Endothelial cell of umbilical vein (primary cell): Measurements from ENCODE around the gene CHEK2. TPM values are rescaled to one million over a fixed set of nuclear protein-coding genes. Genes with fewer than 3 reads are reported as not detected.
"Not testable (repeated sequence)": the region's sequence is repeated elsewhere in the genome, so short reads cannot be mapped to it uniquely, and the experiment has no call there.

Experiments used
- BruUV-seq: library from RNA; stranded (reverse); fragments of 400-500 nt; replicated peaks from 2 replicates; lab custom pipeline; 2021; lab: Mats Ljungman, UMichigan
- CTCF ChIA-PET: fragments of 300-600, 350-600 bp; sonication (Branson Sonifier 250); formaldehyde crosslinking; loops from one replicate; lab custom pipeline; 2021; ENCODE audit warnings: antibody characterized with exemption, inconsistent platforms; lab: Charles Lee
- POLR2A ChIA-PET: fragments of 300-600, 350-600 bp; sonication (Branson Sonifier 250); formaldehyde crosslinking; loops from one replicate; lab custom pipeline; 2021; ENCODE audit warnings: antibody characterized with exemption, inconsistent platforms; lab: Charles Lee
- DNase-seq: peaks from one replicate; pipeline ENCODE4 v3.0.0-alpha.2; 2011; ENCODE audit warnings: low read depth, low spot score
- FAIRE-seq: peaks from 2 replicates; lab custom pipeline; 2011; peaks lifted over from hg19 to GRCh38; lab: Jason Lieb, UNC
- H2AFZ ChIP-seq: 2 replicates; pipeline ENCODE4 v1.6.0; 2012; ENCODE audit warnings: low read depth, low read length, control low read depth, inconsistent platforms
- H3K27ac ChIP-seq: 2 replicates; pipeline ENCODE4 v1.5.1; 2011; ENCODE audit warnings: low read depth, mild to moderate bottlenecking, control low read depth, low read length, moderate library complexity; ENCODE audit not compliant: insufficient read depth
- H3K27me3 ChIP-seq, 2 experiments: 2 replicates each; pipeline versions ENCODE4 v1.6.0 to v1.6.1; 2011; ENCODE audit warnings: low read length in 2 of 2, mixed read lengths in 1 of 2; ENCODE audit not compliant: control insufficient read depth in 2 of 2, insufficient read depth in 2 of 2
- H3K36me3 ChIP-seq, 2 experiments: 2 replicates in 1 of 2; 3 replicates in 1 of 2; pipeline ENCODE4 v1.5.1; 2011; ENCODE audit warnings: low read length in 2 of 2, mild to moderate bottlenecking in 1 of 2, moderate library complexity in 1 of 2; ENCODE audit not compliant: control insufficient read depth in 2 of 2, insufficient read depth in 2 of 2; ENCODE audit errors: extremely low read depth in 1 of 2
- H3K4me1 ChIP-seq: 3 replicates; pipeline ENCODE4 v1.5.1; 2011; ENCODE audit warnings: mild to moderate bottlenecking, low read length; ENCODE audit not compliant: control insufficient read depth, insufficient read depth; ENCODE audit errors: extremely low read depth
- H3K4me2 ChIP-seq: 2 replicates; pipeline ENCODE4 v1.6.1; 2011; ENCODE audit warnings: low read length, control low read depth, mixed read lengths; ENCODE audit not compliant: insufficient read depth
- H3K4me3 ChIP-seq, 3 experiments: fragments of 200-600 bp in 1 of 3; sonication (generic), shearing (Covaris generic) in 1 of 3; replicated peaks in 1 of 3; 2 replicates each; pipeline ENCODE4 v1.5.1; 2011 to 2016; ENCODE audit warnings: control low read depth in 3 of 3, low read length in 3 of 3, mild to moderate bottlenecking in 2 of 3, inconsistent platforms in 1 of 3, low read depth in 1 of 3, moderate library complexity in 1 of 3; ENCODE audit not compliant: insufficient read depth in 1 of 3
- H3K79me2 ChIP-seq: 2 replicates; pipeline ENCODE4 v1.6.0; 2012; ENCODE audit warnings: low read length, inconsistent platforms; ENCODE audit not compliant: control insufficient read depth, insufficient read depth
- H3K9ac ChIP-seq: replicated peaks from 2 replicates; pipeline ENCODE3; 2011; ENCODE audit warnings: low read length, control low read depth; ENCODE audit not compliant: insufficient read depth; ENCODE audit errors: extremely low read depth
- H3K9me1 ChIP-seq: replicated peaks from 3 replicates; pipeline ENCODE4 v1.6.0; 2011; ENCODE audit warnings: mild to moderate bottlenecking, low read length; ENCODE audit not compliant: control insufficient read depth, insufficient read depth; ENCODE audit errors: extremely low read depth
- H3K9me3 ChIP-seq: replicated peaks from 2 replicates; pipeline ENCODE4 v1.5.1; 2012; ENCODE audit warnings: low read length, inconsistent platforms; ENCODE audit not compliant: control insufficient read depth, insufficient read depth
- H4K20me1 ChIP-seq: replicated peaks from 2 replicates; pipeline ENCODE3; 2011; ENCODE audit warnings: mild to moderate bottlenecking, low read length; ENCODE audit not compliant: control insufficient read depth, insufficient read depth; ENCODE audit errors: extremely low read depth
- EZH2 ChIP-seq: IDR thresholded peaks from 2 replicates; pipeline ENCODE4 v1.6.1; 2012; ENCODE audit warnings: borderline replicate concordance, low read depth, mild to moderate bottlenecking, moderate library complexity, low read length, inconsistent platforms; ENCODE audit not compliant: severe bottlenecking
- FOS ChIP-seq: IDR thresholded peaks from 2 replicates; pipeline ENCODE4 v1.6.1; 2011; ENCODE audit warnings: mild to moderate bottlenecking, low read length, moderate library complexity, borderline replicate concordance; ENCODE audit not compliant: insufficient read depth
- GATA2 ChIP-seq: IDR thresholded peaks from 2 replicates; pipeline ENCODE4 v1.7.0; 2011; ENCODE audit warnings: low read depth, mild to moderate bottlenecking, moderate library complexity, mixed read lengths, low read length; ENCODE audit not compliant: insufficient read length, insufficient read depth
- JUN ChIP-seq: IDR thresholded peaks from 2 replicates; pipeline ENCODE4 v1.6.1; 2011; ENCODE audit warnings: borderline replicate concordance, low read depth; ENCODE audit not compliant: insufficient read length, insufficient read depth
- MYC ChIP-seq: IDR thresholded peaks from one replicate; pipeline ENCODE4 v1.6.1; 2011; ENCODE audit warnings: mild to moderate bottlenecking, low read depth, low read length
- POLR2A ChIP-seq: IDR thresholded peaks from 2 replicates; pipeline ENCODE4 v1.6.1; 2012; ENCODE audit warnings: low read depth, mild to moderate bottlenecking, control low read depth, low read length
- POLR2AphosphoS5 ChIP-seq: IDR thresholded peaks from 2 replicates; pipeline ENCODE4 v1.6.1; 2012; ENCODE audit warnings: low read depth, mild to moderate bottlenecking, control low read depth, low read length, moderate library complexity; ENCODE audit not compliant: insufficient read depth
- dilution Hi-C: fragments of 300-500 bp; cut with MboI; formaldehyde crosslinking; loops from one replicate; pipeline ENCODE4 v1.15.0; 2019; ENCODE audit warnings: low sequenced_read_pairs; ENCODE audit not compliant: extremely low pct_ligation_motif_present
- intact Hi-C: fragments of 100-400 bp; cut with micrococcal nuclease; formaldehyde crosslinking; loops from one replicate; pipeline ENCODE4 v1.10.0; 2022
- polyA plus RNA-seq, 4 experiments: library from polyadenylated mRNA; depleted of rRNA in 3 of 4; stranded (reverse) in 3 of 4; unstranded in 1 of 4; fragments of >200 nt; gene quantifications; 2 replicates each; pipeline versions ENCODE4 v1.2.1 to v1.2.3, GENCODE V29; 2011 to 2012; ENCODE audit warnings: missing spikeins in 1 of 4
- total RNA-seq: library from RNA; stranded (reverse); gene quantifications from 2 replicates; pipeline ENCODE4 v1.2.3, GENCODE V29; 2021
- TF ChIP-seq, protein P1 (sequence below), 2 donors: IDR thresholded peaks; 1 replicate in 1 of 2; 2 replicates in 1 of 2; pipeline ENCODE4 v1.5.1; 2011; ENCODE audit warnings: low read length in 2 of 2, mild to moderate bottlenecking in 2 of 2, moderate library complexity in 2 of 2, control low read depth in 1 of 2, inconsistent platforms in 1 of 2, low read depth in 1 of 2; ENCODE audit not compliant: insufficient read depth in 1 of 2; ENCODE audit errors: extremely low read depth in 1 of 2
- TF ChIP-seq, protein P2 (sequence below): IDR thresholded peaks from 2 replicates; pipeline ENCODE4 v1.6.1; 2011; ENCODE audit not compliant: insufficient read depth, insufficient read length

CHEK2 gene
- total and polyA plus RNA-seq, 2 donors (not counting 3 experiments of a cell fraction or from before 2014, with no cell fraction given): 24.6 to 24.9 TPM

- CTCF ChIA-PET, BruUV-seq, H3K27me3 ChIP-seq: not testable (repeated sequence)
Observed at GRCh38 chr22:28754512-28754911, 12.9 kb upstream of the CHEK2 start.

GRCh38 chr22:28750471-28750881 lies 8.9 kb upstream of the CHEK2 start:
- Histone ChIP-seq H3K4me1 (peaks cover 20% of the 10 kb centered on the region), H3K36me3 (peaks cover 2 to 9% of the 10 kb centered on the region in 2 experiments), H3K9me3 (no peaks in the 10 kb centered on the region), H3K4me3 (peak overlapping the region in 1 of 3 experiments; percentile 9), H3K27ac (peak overlapping the region; percentile 73), H3K9ac (peak overlapping the region; percentile 54), H3K27me3 (no peaks in the 10 kb centered on the region), H2AFZ (no peak overlapping the region), H3K79me2 (no peaks in the 10 kb centered on the region), H3K4me2 (peak overlapping the region; percentile 53), H3K9me1 (no peaks in the 10 kb centered on the region), H4K20me1 (no peaks in the 10 kb centered on the region)
- no TSS peak for BruUV-seq
- intact Hi-C loops (loop anchor here (1.0 to 2.0 kb wide), 6 partner anchors 8 to 150 kb away; partner anchors contain the start of genes CCDC117, HSCB, TTC28 and XBP1), dilution Hi-C loops (no loop called here)
- ChIA-PET POLR2A (interaction anchor here (2.0 kb wide), 1 partner anchor 50 kb away, joined by 6 read pairs; the partner anchor contains the start of gene XBP1), CTCF (interaction anchor here (0.7 to 1.7 kb wide), 8 partner anchors 9 to 281 kb away, joined by 3 to 7 read pairs (median 4); partner anchors contain the start of genes CCDC117 and CHEK2)
- DNase-seq (peak; percentile 96), FAIRE-seq (peak; percentile 94)
- TF ChIP-seq POLR2AphosphoS5 (peak; percentile 86), FOS (peak; percentile 50), MYC (no peak), GATA2 (peak; percentile 78), POLR2A (no peak), JUN (peak; percentile 80), EZH2 (no peak)
- TF ChIP-seq, protein P1, sequence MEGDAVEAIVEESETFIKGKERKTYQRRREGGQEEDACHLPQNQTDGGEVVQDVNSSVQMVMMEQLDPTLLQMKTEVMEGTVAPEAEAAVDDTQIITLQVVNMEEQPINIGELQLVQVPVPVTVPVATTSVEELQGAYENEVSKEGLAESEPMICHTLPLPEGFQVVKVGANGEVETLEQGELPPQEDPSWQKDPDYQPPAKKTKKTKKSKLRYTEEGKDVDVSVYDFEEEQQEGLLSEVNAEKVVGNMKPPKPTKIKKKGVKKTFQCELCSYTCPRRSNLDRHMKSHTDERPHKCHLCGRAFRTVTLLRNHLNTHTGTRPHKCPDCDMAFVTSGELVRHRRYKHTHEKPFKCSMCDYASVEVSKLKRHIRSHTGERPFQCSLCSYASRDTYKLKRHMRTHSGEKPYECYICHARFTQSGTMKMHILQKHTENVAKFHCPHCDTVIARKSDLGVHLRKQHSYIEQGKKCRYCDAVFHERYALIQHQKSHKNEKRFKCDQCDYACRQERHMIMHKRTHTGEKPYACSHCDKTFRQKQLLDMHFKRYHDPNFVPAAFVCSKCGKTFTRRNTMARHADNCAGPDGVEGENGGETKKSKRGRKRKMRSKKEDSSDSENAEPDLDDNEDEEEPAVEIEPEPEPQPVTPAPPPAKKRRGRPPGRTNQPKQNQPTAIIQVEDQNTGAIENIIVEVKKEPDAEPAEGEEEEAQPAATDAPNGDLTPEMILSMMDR (IDR thresholded peaks at IDR 0.05; ENCODE audit: extremely low read depth in 1 of 2, insufficient read depth in 1 of 2, low read depth in 1 of 2, low read length in 2 of 2): no peak
- TF ChIP-seq, protein P2, sequence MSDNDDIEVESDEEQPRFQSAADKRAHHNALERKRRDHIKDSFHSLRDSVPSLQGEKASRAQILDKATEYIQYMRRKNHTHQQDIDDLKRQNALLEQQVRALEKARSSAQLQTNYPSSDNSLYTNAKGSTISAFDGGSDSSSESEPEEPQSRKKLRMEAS: no peak

More at GRCh38 chr22:28754512-28754911, 12.9 kb upstream of the CHEK2 start:
- H3K9me1 ChIP-seq, H2AFZ ChIP-seq, intact Hi-C loops, H3K27ac ChIP-seq, H3K4me3 ChIP-seq, H3K4me2 ChIP-seq, H3K79me2 ChIP-seq, FAIRE-seq, H4K20me1 ChIP-seq, POLR2A ChIA-PET, H3K9me3 ChIP-seq, DNase-seq, dilution Hi-C loops, H3K9ac ChIP-seq, H3K36me3 ChIP-seq: not testable (repeated sequence)
- H3K4me1 ChIP-seq: peaks cover 18% of the 10 kb centered on the region
